ENCODE measurements around the gene ATP8B4.
A peak's percentile ranks its signal among the peaks of the same experiment; 100 is the strongest.

The ATP8B4 gene

DNA sequence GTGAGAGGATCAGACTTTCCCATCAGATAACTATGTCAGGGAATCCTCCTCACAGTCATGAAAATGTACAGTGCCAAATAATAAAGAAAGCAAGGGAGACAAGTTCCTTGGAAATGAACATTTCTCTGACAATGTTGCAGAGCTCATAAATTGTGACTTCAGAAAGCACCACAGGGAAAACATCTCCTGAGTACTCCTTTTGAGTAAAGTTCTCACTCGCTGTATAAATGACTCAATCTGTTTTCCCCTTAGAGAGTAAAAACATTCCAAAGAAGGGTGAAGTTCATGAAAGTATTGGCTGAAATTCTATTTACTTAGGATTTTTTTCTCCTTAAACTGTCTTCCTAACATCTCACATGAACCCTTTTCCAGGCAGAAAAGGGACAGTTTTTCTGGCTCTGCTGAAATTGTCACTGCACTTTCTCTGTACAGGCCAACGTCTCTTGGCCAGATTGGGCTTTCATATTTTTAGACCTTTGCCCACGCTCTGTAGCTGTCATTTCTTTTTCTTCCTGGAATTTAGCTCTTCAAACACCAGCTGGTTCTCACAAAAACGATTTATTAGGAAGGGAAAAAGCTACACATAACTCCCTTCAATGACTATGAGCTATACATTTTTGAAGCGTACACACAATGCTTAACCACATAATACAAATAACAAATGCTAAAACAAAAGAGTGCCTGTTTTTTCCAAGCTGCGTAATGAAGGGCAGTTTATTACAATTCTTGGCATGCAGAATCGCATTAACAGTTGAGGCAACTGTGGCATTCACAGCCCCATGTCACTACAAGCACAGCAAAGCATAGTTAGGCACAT, 216.1 kb downstream of the ATP8B4 start:
- Histone ChIP-seq H3K9me3 (ENCODE audit: control insufficient read depth, insufficient read depth, low read depth, low read length) (no peaks in the 10 kb centered on the region), H3K36me3 (ENCODE audit: control insufficient read depth, insufficient read depth, low read length) (no peaks in the 10 kb centered on the region), H3K9ac (ENCODE audit: low read length) (no peak overlapping the region), H3K27ac (ENCODE audit: low read depth, low read length) (no peak overlapping the region), H3K4me3 (ENCODE audit: low read depth, low read length) (no peak overlapping the region), H3K27me3 (ENCODE audit: control insufficient read depth, insufficient read depth, low read length) (no peaks in the 10 kb centered on the region), H3K4me1 (ENCODE audit: control insufficient read depth, insufficient read depth, low read length) (no peaks in the 10 kb centered on the region)

DNA sequence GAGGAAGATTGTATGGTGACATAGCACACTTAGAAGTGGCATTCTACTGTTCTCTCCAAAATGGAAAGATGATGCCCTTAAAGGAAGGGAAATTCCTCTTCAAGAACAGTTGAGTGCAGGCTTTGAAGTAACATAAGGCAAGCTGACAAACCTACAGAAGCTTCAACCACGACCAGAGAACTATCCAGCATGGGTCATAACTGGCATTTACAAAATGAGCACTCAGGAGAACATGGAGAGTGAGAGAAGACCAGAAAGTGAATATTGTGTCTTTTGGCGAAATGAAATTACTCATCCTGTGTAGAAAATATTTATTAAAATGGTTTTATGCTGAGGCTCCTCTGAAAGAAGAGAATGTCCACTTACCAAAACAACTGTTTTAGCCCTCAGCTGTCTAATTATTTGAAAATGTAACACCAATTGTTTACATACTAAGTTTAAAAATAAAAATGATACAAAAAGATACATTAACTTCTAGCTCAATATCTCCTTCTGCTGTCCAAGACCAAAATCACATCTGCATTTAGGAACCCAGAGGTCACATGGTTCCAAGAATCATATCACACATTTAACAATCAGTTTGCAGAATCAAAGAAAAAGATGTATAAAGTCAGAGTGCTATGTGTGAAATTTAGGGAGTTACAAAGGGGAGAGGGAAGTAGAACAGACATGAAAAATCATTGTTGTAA, 216.9 kb downstream of the ATP8B4 start:
- no peak overlapping the region for H3K9ac ChIP-seq (ENCODE audit: low read length)
- no peak overlapping the region for H3K4me3 ChIP-seq (ENCODE audit: low read depth, low read length)
- no peaks in the 10 kb centered on the region for H3K4me1 ChIP-seq (ENCODE audit: control insufficient read depth, insufficient read depth, low read length)
- H3K27me3 ChIP-seq (ENCODE audit: control insufficient read depth, insufficient read depth, low read length): no peaks in the 10 kb centered on the region
- no peaks in the 10 kb centered on the region for H3K9me3 ChIP-seq (ENCODE audit: control insufficient read depth, insufficient read depth, low read depth, low read length)
- H3K36me3 ChIP-seq (ENCODE audit: control insufficient read depth, insufficient read depth, low read length): no peaks in the 10 kb centered on the region
- H3K27ac ChIP-seq (ENCODE audit: low read depth, low read length): no peak overlapping the region

DNA sequence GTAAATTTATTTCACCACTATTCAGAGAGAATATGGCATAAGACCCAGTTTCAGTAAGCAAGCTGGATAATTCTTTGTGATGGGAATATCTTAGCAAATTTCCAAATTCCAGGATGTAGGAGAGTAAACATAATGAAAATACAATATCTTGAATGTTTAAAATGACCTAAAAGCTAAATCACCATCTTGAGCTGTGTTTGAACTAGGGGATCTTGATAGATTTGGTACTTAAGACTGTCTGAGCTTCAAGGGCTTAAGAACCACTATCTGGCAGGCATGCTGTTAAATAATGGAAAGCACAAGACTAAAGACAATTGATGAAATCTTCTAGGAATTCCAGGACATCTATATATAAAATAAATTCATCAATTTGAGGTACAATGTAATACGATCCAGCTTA, 217.7 kb downstream of the ATP8B4 start:
- H3K36me3 ChIP-seq (ENCODE audit: control insufficient read depth, insufficient read depth, low read length): no peaks in the 10 kb centered on the region
- no peaks in the 10 kb centered on the region for H3K27me3 ChIP-seq (ENCODE audit: control insufficient read depth, insufficient read depth, low read length)
- H3K9ac ChIP-seq (ENCODE audit: low read length): no peak overlapping the region
- H3K27ac ChIP-seq (ENCODE audit: low read depth, low read length): no peak overlapping the region
- H3K4me1 ChIP-seq (ENCODE audit: control insufficient read depth, insufficient read depth, low read length): peaks cover under 1% of the 10 kb centered on the region; the same call in 1 of the 2 replicates
- H3K4me3 ChIP-seq (ENCODE audit: low read depth, low read length): no peak overlapping the region
- no peaks in the 10 kb centered on the region for H3K9me3 ChIP-seq (ENCODE audit: control insufficient read depth, insufficient read depth, low read depth, low read length)

DNA sequence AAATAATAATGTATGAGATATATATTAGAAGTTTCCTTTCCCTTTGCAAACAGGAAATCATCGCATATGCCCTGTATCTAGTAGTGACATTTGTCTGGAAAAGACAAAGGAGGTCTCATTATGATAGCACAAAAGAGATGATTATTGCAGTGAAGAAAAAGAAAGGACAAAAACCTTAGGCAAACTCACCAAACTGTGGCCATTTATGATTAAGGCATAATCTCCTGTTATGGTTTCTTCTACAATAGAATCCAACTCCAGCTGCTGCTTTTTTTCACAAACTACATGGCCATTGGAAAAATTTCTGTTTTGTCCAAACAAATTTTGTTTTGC, 218.2 kb downstream of the ATP8B4 start:
- peaks cover 5% of the 10 kb centered on the region for H3K4me1 ChIP-seq (ENCODE audit: control insufficient read depth, insufficient read depth, low read length)
- H3K27me3 ChIP-seq (ENCODE audit: control insufficient read depth, insufficient read depth, low read length): no peaks in the 10 kb centered on the region
- no peak overlapping the region for H3K9ac ChIP-seq (ENCODE audit: low read length)
- no peaks in the 10 kb centered on the region for H3K9me3 ChIP-seq (ENCODE audit: control insufficient read depth, insufficient read depth, low read depth, low read length)
- no peak overlapping the region for H3K4me3 ChIP-seq (ENCODE audit: low read depth, low read length)
- no peaks in the 10 kb centered on the region for H3K36me3 ChIP-seq (ENCODE audit: control insufficient read depth, insufficient read depth, low read length)
- no peak overlapping the region for H3K27ac ChIP-seq (ENCODE audit: low read depth, low read length)

DNA sequence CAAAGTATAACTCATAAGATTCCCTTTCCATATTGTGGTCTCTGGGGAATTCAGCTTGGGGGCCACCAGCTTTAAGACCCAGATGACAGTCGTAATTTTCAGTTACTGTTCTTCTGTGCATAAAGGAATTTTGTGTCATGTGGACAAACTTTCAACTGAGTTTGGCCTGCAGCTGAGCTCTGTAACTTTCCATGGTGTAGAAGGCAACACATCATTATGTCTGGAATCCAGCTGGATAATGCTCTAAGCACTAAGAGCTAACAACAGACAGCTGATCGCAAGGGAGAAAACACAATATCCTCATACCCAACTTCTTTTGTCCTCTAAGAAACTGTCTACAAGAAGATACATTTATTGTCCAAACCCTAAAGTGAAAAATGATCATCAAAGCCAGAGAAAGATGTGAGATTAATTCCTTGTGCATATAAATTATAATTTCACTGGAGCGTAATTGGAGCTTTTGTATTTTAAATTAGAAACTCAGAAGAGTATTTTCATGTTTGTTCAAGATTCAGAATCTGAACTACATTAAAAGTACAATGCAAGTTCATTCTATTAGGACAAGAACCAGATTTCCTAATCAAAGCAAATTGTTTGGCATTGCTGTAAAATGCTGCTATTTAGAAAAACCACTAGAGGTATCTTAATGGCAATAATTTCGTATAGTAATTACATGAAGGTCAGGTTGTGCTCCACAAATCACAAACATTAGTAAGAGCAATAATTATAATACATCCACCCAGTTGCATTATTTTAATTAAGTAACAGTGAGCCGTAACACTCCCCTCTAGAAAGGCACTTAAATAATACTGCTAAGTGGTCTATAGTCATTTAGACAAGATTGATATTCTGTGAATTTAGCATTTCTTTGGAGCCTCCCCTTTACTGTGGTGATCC, 218.8 kb downstream of the ATP8B4 start:
- no peak overlapping the region for H3K9ac ChIP-seq (ENCODE audit: low read length)
- H3K4me3 ChIP-seq (ENCODE audit: low read depth, low read length): no peak overlapping the region
- H3K36me3 ChIP-seq (ENCODE audit: control insufficient read depth, insufficient read depth, low read length): no peaks in the 10 kb centered on the region
- H3K9me3 ChIP-seq (ENCODE audit: control insufficient read depth, insufficient read depth, low read depth, low read length): no peaks in the 10 kb centered on the region
- peaks cover 12% of the 10 kb centered on the region for H3K4me1 ChIP-seq (ENCODE audit: control insufficient read depth, insufficient read depth, low read length)
- no peak overlapping the region for H3K27ac ChIP-seq (ENCODE audit: low read depth, low read length)
- H3K27me3 ChIP-seq (ENCODE audit: control insufficient read depth, insufficient read depth, low read length): no peaks in the 10 kb centered on the region

DNA sequence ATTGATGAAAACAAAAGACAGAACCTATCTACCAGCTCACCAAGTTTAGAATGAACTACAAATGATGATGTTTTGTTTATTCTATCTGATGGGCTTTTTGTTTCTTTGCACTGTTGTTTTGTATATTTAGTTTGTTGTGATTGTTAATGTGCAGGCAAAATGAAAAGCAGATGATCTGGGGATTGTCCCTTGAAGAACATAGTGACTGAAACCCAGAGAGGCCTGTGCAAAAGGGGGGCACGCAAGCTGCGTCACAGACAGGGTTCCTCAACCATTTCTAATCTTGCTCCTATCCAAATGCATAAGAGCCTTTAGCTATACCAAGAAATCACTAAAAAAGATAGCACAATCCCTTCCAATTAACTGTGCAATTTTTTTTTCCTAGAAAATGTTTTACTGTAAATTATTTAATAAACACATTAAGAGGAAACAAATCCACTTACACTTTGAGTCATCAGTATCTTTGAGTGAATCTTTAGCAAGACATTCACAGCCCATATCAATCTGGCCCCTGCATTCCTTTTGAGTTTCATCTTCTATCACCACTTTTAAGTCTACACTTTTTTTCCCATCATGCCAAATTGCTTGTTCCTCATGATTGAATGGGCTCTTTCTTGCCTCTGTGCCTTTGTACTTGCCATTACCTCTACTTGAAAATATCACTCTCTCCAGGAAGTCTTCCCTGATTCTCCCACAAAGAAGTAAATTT, 220.3 kb downstream of the ATP8B4 start:
- Histone ChIP-seq H3K9me3 (ENCODE audit: control insufficient read depth, insufficient read depth, low read depth, low read length) (no peaks in the 10 kb centered on the region), H3K27me3 (ENCODE audit: control insufficient read depth, insufficient read depth, low read length) (no peaks in the 10 kb centered on the region), H3K4me1 (ENCODE audit: control insufficient read depth, insufficient read depth, low read length) (peaks cover 18% of the 10 kb centered on the region), H3K4me3 (ENCODE audit: low read depth, low read length) (no peak overlapping the region), H3K36me3 (ENCODE audit: control insufficient read depth, insufficient read depth, low read length) (no peaks in the 10 kb centered on the region), H3K27ac (ENCODE audit: low read depth, low read length) (no peak overlapping the region), H3K9ac (ENCODE audit: low read length) (no peak overlapping the region)

DNA sequence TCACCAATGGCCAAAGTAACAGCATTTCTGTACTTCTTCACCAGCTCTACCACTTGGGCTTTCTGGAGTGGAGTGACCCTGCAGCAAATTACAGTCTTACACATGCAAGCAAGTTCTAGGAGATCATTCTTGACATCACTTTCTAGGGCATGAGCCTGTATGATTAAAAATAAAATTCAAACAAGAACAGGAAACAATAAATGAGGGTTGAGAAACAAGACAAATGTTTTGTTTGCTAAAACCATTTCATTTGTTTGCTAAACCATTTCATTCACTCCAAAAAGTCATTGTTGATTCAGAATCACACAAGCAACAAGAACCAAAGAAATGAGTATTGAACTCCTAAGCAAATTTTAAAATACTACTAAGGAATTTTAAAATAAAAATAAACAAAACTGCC, 220.9 kb downstream of the ATP8B4 start:
- no peak overlapping the region for H3K27ac ChIP-seq (ENCODE audit: low read depth, low read length)
- no peak overlapping the region for H3K4me3 ChIP-seq (ENCODE audit: low read depth, low read length)
- H3K4me1 ChIP-seq (ENCODE audit: control insufficient read depth, insufficient read depth, low read length): peaks cover 18% of the 10 kb centered on the region
- no peaks in the 10 kb centered on the region for H3K27me3 ChIP-seq (ENCODE audit: control insufficient read depth, insufficient read depth, low read length)
- H3K9me3 ChIP-seq (ENCODE audit: control insufficient read depth, insufficient read depth, low read depth, low read length): no peaks in the 10 kb centered on the region
- no peaks in the 10 kb centered on the region for H3K36me3 ChIP-seq (ENCODE audit: control insufficient read depth, insufficient read depth, low read length)
- no peak overlapping the region for H3K9ac ChIP-seq (ENCODE audit: low read length)

DNA sequence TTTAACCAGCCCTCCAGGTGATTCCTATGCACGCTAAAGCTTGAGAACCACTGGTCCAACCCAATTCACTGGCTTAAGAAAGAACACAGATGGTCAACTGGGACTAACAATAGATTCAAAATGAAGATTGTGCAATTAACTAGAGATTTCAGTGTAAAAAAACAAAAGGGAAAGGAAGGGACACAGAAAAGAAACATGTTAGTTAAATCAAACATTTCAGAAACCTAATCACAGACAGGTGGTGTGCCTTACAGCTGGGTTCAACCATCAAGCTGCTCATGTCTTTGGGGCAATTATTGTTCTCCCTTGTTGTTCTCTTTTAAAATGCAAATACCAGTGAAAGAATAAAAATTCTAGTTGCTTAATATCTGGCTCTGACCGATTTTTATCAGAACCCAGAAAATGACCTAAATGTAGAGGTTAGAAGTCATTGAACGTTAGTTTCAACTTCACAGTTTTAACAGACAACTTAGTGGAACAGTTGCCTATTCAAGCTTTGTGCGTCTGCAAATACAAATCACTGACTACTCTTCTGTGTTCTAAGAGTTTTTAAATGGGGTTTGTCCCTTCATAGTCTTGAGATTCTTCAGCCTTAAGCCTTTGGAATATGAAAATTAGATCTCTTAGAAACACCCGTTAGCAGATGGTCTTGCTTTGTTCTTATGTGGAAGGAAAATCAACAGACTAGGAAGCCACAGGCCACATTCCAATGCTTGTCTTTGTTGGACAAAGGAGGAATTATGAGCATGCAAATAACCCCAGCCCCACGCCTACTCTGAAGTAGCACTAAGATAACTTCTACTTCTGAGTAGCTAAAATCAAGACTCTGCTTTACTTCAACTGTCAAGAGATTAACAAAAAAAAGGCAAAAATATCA, 223.4 kb downstream of the ATP8B4 start:
- Histone ChIP-seq H3K27ac (ENCODE audit: low read depth, low read length) (peak overlapping the region; percentile 74; the same call in 1 of the 2 replicates), H3K9me3 (ENCODE audit: control insufficient read depth, insufficient read depth, low read depth, low read length) (no peaks in the 10 kb centered on the region), H3K36me3 (ENCODE audit: control insufficient read depth, insufficient read depth, low read length) (no peaks in the 10 kb centered on the region)

DNA sequence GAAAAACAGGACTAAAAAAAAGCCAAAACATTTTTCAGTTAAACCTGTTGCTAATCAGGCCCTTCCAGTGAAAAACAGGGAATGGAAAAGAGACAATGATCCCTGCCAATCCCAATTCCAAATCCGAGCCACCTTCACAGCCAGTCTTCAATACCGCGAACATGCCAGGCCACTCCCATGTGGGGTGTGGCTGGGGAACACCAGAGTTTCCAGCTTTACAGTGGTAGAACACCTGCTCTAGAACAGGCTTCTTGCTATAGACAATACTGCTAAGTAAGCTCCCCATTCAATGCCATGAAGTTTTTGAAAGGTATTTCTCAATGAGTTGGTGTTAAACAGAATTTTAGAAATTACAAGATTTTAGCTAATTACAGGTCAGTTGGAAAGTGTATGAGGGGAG, 228.3 kb downstream of the ATP8B4 start:
- no peak overlapping the region for H3K4me3 ChIP-seq (ENCODE audit: low read depth, low read length)
- H3K36me3 ChIP-seq (ENCODE audit: control insufficient read depth, insufficient read depth, low read length): no peaks in the 10 kb centered on the region
- peaks cover 10% of the 10 kb centered on the region for H3K4me1 ChIP-seq (ENCODE audit: control insufficient read depth, insufficient read depth, low read length)
- H3K9me3 ChIP-seq (ENCODE audit: control insufficient read depth, insufficient read depth, low read depth, low read length): no peaks in the 10 kb centered on the region
- H3K27me3 ChIP-seq (ENCODE audit: control insufficient read depth, insufficient read depth, low read length): no peaks in the 10 kb centered on the region
- no peak overlapping the region for H3K27ac ChIP-seq (ENCODE audit: low read depth, low read length)
- H3K9ac ChIP-seq (ENCODE audit: low read length): no peak overlapping the region

More for the DNA sequence above, 223.4 kb downstream of the ATP8B4 start:
- peaks cover 18% of the 10 kb centered on the region for H3K4me1 ChIP-seq (ENCODE audit: control insufficient read depth, insufficient read depth, low read length)
- H3K4me3 ChIP-seq (ENCODE audit: low read depth, low read length): peak overlapping the region; percentile 12; the same call in 1 of the 2 replicates
- no peaks in the 10 kb centered on the region for H3K27me3 ChIP-seq (ENCODE audit: control insufficient read depth, insufficient read depth, low read length)
- H3K9ac ChIP-seq (ENCODE audit: low read length): no peak overlapping the region

DNA sequence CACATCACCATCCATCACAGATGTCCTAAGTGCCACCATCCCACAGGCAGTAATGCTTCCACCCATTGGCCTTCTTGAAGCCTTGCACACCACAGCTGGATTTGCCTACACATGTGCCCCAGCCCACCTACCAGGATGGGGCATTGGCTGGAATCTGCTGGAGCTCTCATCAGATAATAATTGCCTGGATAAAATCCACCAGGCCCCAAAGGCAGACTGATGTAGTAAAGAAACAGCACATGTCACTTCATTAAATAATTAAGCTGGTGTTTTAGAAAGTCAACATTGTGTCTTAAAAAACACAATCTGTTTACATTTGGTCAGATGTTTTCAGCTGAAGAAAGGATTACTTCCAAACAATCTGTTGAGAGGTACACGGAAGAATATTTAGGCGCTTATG, 229.5 kb downstream of the ATP8B4 start:
- H3K4me1 ChIP-seq (ENCODE audit: control insufficient read depth, insufficient read depth, low read length): no peaks in the 10 kb centered on the region; the same call in 1 of the 2 replicates
- no peak overlapping the region for H3K9ac ChIP-seq (ENCODE audit: low read length)
- no peak overlapping the region for H3K27ac ChIP-seq (ENCODE audit: low read depth, low read length)
- H3K4me3 ChIP-seq (ENCODE audit: low read depth, low read length): no peak overlapping the region
- H3K36me3 ChIP-seq (ENCODE audit: control insufficient read depth, insufficient read depth, low read length): no peaks in the 10 kb centered on the region
- no peaks in the 10 kb centered on the region for H3K9me3 ChIP-seq (ENCODE audit: control insufficient read depth, insufficient read depth, low read depth, low read length)
- H3K27me3 ChIP-seq (ENCODE audit: control insufficient read depth, insufficient read depth, low read length): no peaks in the 10 kb centered on the region
